ENCODE data around the gene COQ9. TPM values are rescaled to one million over a fixed set of nuclear protein-coding genes. Genes with fewer than 3 reads are reported as not detected.
"Not testable (repeated sequence)": the region's sequence is repeated elsewhere in the genome, so short reads cannot be mapped to it uniquely, and the experiment has no call there.

The COQ9 gene
- 100 to 1,000 TPM in 2 of 4 donors, 10 to 100 TPM in 2; 96.9 to 115 (median 102) TPM for polyA plus RNA-seq (ENCODE audit: insufficient read length in 4 of 4)

GRCh38 chr16:57447186-57447962 is at the start of gene COQ9, which contains the start of gene CIAPIN1:
TSS of gene COQ9 (plus strand) at chr16:57447479. CDS start at chr16:57447506, 27 bp downstream.
TSS of gene CIAPIN1 (minus strand) at chr16:57447385. CDS start at chr16:57440928, 6,457 bp downstream.
- peak; percentile 75 to 92 (median 86) for DNase-seq (ENCODE audit: low read depth in 4 of 4, low spot score in 2 of 4)

GRCh38 chr16:57397493-57397892 is 49.8 kb upstream of the COQ9 start:
- DNase-seq (ENCODE audit: low read depth in 4 of 4, low spot score in 2 of 4) = not testable (repeated sequence)

- no peak for DNase-seq (ENCODE audit: low read depth in 4 of 4, low spot score in 2 of 4)
Measured at GRCh38 chr16:57401943-57402640, 45.2 kb upstream of the COQ9 start.

- no peak for DNase-seq (ENCODE audit: low read depth in 4 of 4, low spot score in 2 of 4)
Measured at GRCh38 chr16:57403965-57404817, 43.1 kb upstream of the COQ9 start, which contains the start of gene CCL17. TSS of gene CCL17 (plus strand) at chr16:57404767. CDS start at chr16:57413933, 9,166 bp downstream.

- DNase-seq (ENCODE audit: low read depth in 4 of 4, low spot score in 2 of 4) = no peak
Measured at GRCh38 chr16:57405097-57405496, 42.2 kb upstream of the COQ9 start.

- no peak for DNase-seq (ENCODE audit: low read depth in 4 of 4, low spot score in 2 of 4)
Measured at GRCh38 chr16:57406881-57407280, 40.4 kb upstream of the COQ9 start.

- DNase-seq (ENCODE audit: low read depth in 4 of 4, low spot score in 2 of 4) = no peak
Measured at GRCh38 chr16:57407521-57408353, 39.5 kb upstream of the COQ9 start.

- no peak for DNase-seq (ENCODE audit: low read depth in 4 of 4, low spot score in 2 of 4)
Measured at GRCh38 chr16:57409065-57409464, 38.2 kb upstream of the COQ9 start.

GRCh38 chr16:57409870-57410587 is 37.2 kb upstream of the COQ9 start:
- no peak for DNase-seq (ENCODE audit: low read depth in 4 of 4, low spot score in 2 of 4)

- no peak for DNase-seq (ENCODE audit: low read depth in 4 of 4, low spot score in 2 of 4)
Measured at GRCh38 chr16:57411362-57411976, 35.8 kb upstream of the COQ9 start.

- no peak for DNase-seq (ENCODE audit: low read depth in 4 of 4, low spot score in 2 of 4)
Measured at GRCh38 chr16:57412584-57412983, 34.7 kb upstream of the COQ9 start.

GRCh38 chr16:57413301-57413730 is 34.0 kb upstream of the COQ9 start:
- no peak for DNase-seq (ENCODE audit: low read depth in 4 of 4, low spot score in 2 of 4)

- no peak for DNase-seq (ENCODE audit: low read depth in 4 of 4, low spot score in 2 of 4)
Measured at GRCh38 chr16:57413733-57414132, 33.5 kb upstream of the COQ9 start.

GRCh38 chr16:57416084-57416483 is 31.2 kb upstream of the COQ9 start:
- DNase-seq (ENCODE audit: low read depth in 4 of 4, low spot score in 2 of 4) = no peak

GRCh38 chr16:57419506-57419905 is 27.8 kb upstream of the COQ9 start:
- no peak for DNase-seq (ENCODE audit: low read depth in 4 of 4, low spot score in 2 of 4)

- peak in 2 of 4 donors; percentile 31 to 46 for DNase-seq (ENCODE audit: low read depth in 4 of 4, low spot score in 2 of 4)
Measured at GRCh38 chr16:57422026-57422944, 25.0 kb upstream of the COQ9 start.

- no peak for DNase-seq (ENCODE audit: low read depth in 4 of 4, low spot score in 2 of 4)
Measured at GRCh38 chr16:57423152-57423551, 24.1 kb upstream of the COQ9 start.

- no peak for DNase-seq (ENCODE audit: low read depth in 4 of 4, low spot score in 2 of 4)
Measured at GRCh38 chr16:57424583-57424982, 22.7 kb upstream of the COQ9 start.

All from left renal cortex interstitium (tissue), 4 donors.